LNCAP (cell line): ENCODE results near the gene CNOT1.

Experiments used
- TF ChIP-seq, protein P1 (sequence below): fragments of 450-650 bp; IDR thresholded peaks from 2 replicates; pipeline ENCODE4 v1.5.1; 2017; ENCODE audit warnings: mild to moderate bottlenecking

CNOT1 gene

GRCh38 chr16:58584831-58585505 lies 44.7 kb downstream of the CNOT1 start:
- TF ChIP-seq, protein P1, sequence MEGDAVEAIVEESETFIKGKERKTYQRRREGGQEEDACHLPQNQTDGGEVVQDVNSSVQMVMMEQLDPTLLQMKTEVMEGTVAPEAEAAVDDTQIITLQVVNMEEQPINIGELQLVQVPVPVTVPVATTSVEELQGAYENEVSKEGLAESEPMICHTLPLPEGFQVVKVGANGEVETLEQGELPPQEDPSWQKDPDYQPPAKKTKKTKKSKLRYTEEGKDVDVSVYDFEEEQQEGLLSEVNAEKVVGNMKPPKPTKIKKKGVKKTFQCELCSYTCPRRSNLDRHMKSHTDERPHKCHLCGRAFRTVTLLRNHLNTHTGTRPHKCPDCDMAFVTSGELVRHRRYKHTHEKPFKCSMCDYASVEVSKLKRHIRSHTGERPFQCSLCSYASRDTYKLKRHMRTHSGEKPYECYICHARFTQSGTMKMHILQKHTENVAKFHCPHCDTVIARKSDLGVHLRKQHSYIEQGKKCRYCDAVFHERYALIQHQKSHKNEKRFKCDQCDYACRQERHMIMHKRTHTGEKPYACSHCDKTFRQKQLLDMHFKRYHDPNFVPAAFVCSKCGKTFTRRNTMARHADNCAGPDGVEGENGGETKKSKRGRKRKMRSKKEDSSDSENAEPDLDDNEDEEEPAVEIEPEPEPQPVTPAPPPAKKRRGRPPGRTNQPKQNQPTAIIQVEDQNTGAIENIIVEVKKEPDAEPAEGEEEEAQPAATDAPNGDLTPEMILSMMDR: no peak

- TF ChIP-seq, protein P1: no peak
These were observed 46.5 kb downstream of the CNOT1 start for GRCh38 chr16:58582971-58583765.

DNA sequence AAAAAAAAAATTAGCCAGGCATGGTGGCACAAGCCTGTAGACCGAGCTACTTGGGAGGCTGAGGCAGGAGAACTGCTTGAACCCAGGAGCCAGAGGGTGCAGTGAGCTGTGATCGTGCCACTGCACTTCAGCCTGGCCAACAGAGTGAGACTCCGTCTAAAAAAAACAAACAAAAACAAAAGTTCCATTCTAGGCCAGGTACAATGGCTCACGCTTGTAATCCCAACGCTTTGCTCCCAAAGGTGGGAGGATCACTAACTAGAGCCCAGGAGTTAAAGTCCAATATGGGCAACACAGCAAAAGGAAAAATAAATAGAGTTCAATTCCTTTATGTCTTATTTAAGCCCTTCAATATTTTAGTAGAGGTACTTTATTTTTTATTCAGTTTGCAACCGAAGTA lies 47.5 kb downstream of the CNOT1 start:
- TF ChIP-seq, protein P1: no peak

DNA sequence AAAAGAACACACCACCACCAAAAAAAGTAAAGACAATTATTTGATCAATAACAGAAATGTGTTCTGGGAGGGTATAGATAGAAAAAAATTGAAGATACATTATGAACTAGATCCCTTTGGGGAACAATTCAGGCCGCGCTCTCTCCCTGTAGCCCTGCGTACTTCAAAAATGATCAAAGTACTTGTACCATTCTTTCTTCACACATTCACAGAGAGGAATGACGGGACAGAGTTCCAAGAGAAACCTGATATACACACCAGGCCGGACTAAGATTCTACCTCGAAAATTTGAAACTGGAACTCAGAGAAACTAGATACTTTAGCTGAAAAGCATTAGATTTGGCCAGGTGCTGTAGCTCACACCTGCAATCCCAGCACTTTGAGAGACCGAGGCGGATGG lies 50.0 kb downstream of the CNOT1 start:
- TF ChIP-seq, protein P1: no peak

- TF ChIP-seq, protein P1: no peak
These were observed 51.0 kb downstream of the CNOT1 start for GRCh38 chr16:58578642-58579041.

- TF ChIP-seq, protein P1: no peak
These were observed 52.5 kb downstream of the CNOT1 start for GRCh38 chr16:58577141-58577540.

DNA sequence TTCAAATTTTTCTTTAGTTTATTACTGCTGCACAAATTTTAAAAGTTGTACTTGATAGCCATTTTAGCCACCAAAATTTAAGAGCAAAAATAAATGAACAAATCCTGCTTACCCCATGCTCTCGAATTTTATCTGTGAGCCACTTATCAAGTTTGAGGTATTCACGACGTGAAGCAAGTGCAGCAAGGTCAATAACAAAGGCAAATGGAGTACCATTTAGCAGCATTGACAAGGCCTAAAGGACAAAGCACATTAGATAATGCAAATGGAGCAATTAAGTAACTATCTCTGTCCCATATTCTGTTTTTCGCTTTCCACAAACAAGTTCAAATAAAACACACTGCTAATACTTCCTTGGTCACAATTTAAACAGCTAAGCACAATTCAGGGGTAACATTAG lies 54.7 kb downstream of the CNOT1 start:
- TF ChIP-seq, protein P1: no peak
